ENCODE data around the gene CASKIN1. TPM values are rescaled to one million over a fixed set of nuclear protein-coding genes. Genes with fewer than 3 reads are reported as not detected.

Gene CASKIN1
- total RNA-seq, 1 experiment from 2014 or later, result 7.9 TPM

DNA sequence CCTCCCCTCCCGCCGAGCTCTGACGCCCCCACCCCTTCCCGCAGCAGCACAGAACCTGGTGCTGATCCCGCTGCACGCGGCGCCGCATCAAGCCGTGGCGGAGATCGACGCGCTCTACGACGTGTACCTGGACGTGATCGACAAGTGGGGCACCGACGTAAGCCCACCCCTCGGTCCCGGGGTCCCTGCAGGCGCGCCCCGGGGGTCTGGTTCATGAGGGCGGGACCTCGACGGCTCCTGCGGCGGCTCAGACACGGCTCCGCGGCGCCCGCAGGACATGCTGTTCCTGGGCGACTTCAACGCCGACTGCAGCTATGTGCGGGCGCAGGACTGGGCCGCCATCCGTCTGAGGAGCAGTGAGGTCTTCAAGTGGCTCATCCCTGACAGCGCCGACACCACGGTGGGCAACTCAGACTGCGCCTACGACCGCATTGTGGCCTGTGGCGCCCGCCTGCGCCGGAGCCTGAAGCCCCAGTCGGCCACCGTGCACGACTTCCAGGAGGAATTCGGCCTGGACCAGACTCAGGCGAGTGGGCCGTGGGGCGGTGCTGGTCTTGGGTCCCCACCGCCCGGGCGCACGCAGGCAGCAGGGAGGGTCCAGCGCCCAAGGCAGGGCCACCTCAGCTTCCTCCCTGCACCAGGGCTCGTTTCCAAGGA, 41.2 kb upstream of the CASKIN1 start:
- no peaks in the 10 kb centered on the region for H3K4me1 ChIP-seq (ENCODE audit: insufficient read depth, low read length)
- H3K56ac ChIP-seq (ENCODE audit: insufficient read length, low read depth, low read length), result no peak overlapping the region
- no peak overlapping the region for H2AK5ac ChIP-seq (ENCODE audit: insufficient read length, low read length)
- H3K14ac ChIP-seq (ENCODE audit: insufficient read depth, low read length), result no peak overlapping the region
- no peak overlapping the region for H4K8ac ChIP-seq (replicated peaks; ENCODE audit: insufficient read length, low read depth, low read length)
- peak; percentile 68 for DNase-seq
- H3K27ac ChIP-seq (ENCODE audit: insufficient read length, low read depth, low read length), result no peak overlapping the region
- peaks cover 2% of the 10 kb centered on the region; the same call in 1 of the 2 replicates for H3K27me3 ChIP-seq (ENCODE audit: insufficient read depth, low read length)
- Mint-ChIP-seq H3K9me3 (no peaks in the 10 kb centered on the region; a peak in 1 of 5 replicates), H3K27ac (no peak overlapping the region), H3K27me3 (ENCODE audit: low read depth) (peaks cover 16% of the 10 kb centered on the region), H3K4me3 (peak overlapping the region; percentile 42 to 59; a peak in 4 of 5 replicates), H3K4me1 (peaks cover 0 to 3% of the 10 kb centered on the region in 2 experiments; a peak in 1 of 4 replicates), H3K36me3 (ENCODE audit: insufficient read depth in 1 of 3, low read depth in 3 of 3) (peaks cover 4 to 33% (median 11%) of the 10 kb centered on the region in 3 experiments; a peak in 5 of 7 replicates)
- no peak overlapping the region for H2AFZ ChIP-seq (ENCODE audit: low read length)
- H2BK12ac ChIP-seq (ENCODE audit: insufficient read length, low read depth, low read length), result no peak overlapping the region
- TF ChIP-seq, protein P1, sequence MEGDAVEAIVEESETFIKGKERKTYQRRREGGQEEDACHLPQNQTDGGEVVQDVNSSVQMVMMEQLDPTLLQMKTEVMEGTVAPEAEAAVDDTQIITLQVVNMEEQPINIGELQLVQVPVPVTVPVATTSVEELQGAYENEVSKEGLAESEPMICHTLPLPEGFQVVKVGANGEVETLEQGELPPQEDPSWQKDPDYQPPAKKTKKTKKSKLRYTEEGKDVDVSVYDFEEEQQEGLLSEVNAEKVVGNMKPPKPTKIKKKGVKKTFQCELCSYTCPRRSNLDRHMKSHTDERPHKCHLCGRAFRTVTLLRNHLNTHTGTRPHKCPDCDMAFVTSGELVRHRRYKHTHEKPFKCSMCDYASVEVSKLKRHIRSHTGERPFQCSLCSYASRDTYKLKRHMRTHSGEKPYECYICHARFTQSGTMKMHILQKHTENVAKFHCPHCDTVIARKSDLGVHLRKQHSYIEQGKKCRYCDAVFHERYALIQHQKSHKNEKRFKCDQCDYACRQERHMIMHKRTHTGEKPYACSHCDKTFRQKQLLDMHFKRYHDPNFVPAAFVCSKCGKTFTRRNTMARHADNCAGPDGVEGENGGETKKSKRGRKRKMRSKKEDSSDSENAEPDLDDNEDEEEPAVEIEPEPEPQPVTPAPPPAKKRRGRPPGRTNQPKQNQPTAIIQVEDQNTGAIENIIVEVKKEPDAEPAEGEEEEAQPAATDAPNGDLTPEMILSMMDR (conservative IDR thresholded peaks at IDR 0.05), result no peak
- no peaks in the 10 kb centered on the region for H4K20me1 ChIP-seq (ENCODE audit: control insufficient read depth, insufficient read depth, insufficient read length)
- H4K91ac ChIP-seq (ENCODE audit: insufficient read length, low read depth, low read length), result no peak overlapping the region
- no peak overlapping the region for H3K23ac ChIP-seq (ENCODE audit: insufficient read length, low read depth, low read length)
- peak overlapping the region; percentile 67 for H3K4me2 ChIP-seq (ENCODE audit: insufficient read depth, insufficient read length, low read length)
- WGBS (ENCODE audit: extremely low coverage, insufficient read length, low lambda C conversion rate), result no CpG with 5 or more reads among the region's 65 CpGs
- no peaks in the 10 kb centered on the region for H3K79me1 ChIP-seq (ENCODE audit: insufficient read depth, low read depth, low read length, poor library complexity, severe bottlenecking)
- H3K79me2 ChIP-seq (ENCODE audit: insufficient read depth, low read length), result no peaks in the 10 kb centered on the region
- no peak overlapping the region for H2BK20ac ChIP-seq (ENCODE audit: low read depth, low read length, poor library complexity, severe bottlenecking)
- no peak overlapping the region for H2BK15ac ChIP-seq (ENCODE audit: low read depth, low read length)
- no peak overlapping the region for H2BK120ac ChIP-seq (ENCODE audit: low read depth, low read length, poor library complexity, severe bottlenecking)
- H3K4ac ChIP-seq (ENCODE audit: low read depth, low read length), result no peak overlapping the region
- H3T11ph ChIP-seq (ENCODE audit: low read length), result no peak overlapping the region
- no peak overlapping the region for H3K9ac ChIP-seq (ENCODE audit: extremely low read depth, insufficient read length, low read length)
- H3K23me2 ChIP-seq (ENCODE audit: insufficient read length, low read depth, low read length, poor library complexity, severe bottlenecking), result peaks cover 13% of the 10 kb centered on the region
- H3K9me3 ChIP-seq (ENCODE audit: control insufficient read depth, low read depth, low read length), result no peaks in the 10 kb centered on the region
- no peak overlapping the region for H2BK5ac ChIP-seq (ENCODE audit: insufficient read length, low read length)
- H4K5ac ChIP-seq (ENCODE audit: insufficient read length, low read depth, low read length), result no peak overlapping the region
- H3K18ac ChIP-seq (ENCODE audit: insufficient read length, low read depth, low read length), result no peak overlapping the region

Measured in H9 (cell line).